Ovary (tissue), 3 donors: ENCODE measurements around the gene CTU1.

ENCODE experiments used
- POLR2A ChIP-seq: fragments of 450-650 bp; IDR thresholded peaks from one replicate; pipeline ENCODE4 v1.6.1; 2017; ENCODE audit warnings: antibody characterized with exemption, mild to moderate bottlenecking, moderate library complexity
- TF ChIP-seq, protein P1 (sequence below), 3 donors: fragments of 450-650 bp in 2 of 3; fragments of 200-600 bp in 1 of 3; IDR thresholded peaks; one replicate each; pipeline versions ENCODE4 v1.5.1 to v1.8.0; 2016 to 2022; ENCODE audit warnings: antibody characterized with exemption in 3 of 3, mild to moderate bottlenecking in 1 of 3
- donor health status: DM: no; HTN: no; CAD: no.

DNA sequence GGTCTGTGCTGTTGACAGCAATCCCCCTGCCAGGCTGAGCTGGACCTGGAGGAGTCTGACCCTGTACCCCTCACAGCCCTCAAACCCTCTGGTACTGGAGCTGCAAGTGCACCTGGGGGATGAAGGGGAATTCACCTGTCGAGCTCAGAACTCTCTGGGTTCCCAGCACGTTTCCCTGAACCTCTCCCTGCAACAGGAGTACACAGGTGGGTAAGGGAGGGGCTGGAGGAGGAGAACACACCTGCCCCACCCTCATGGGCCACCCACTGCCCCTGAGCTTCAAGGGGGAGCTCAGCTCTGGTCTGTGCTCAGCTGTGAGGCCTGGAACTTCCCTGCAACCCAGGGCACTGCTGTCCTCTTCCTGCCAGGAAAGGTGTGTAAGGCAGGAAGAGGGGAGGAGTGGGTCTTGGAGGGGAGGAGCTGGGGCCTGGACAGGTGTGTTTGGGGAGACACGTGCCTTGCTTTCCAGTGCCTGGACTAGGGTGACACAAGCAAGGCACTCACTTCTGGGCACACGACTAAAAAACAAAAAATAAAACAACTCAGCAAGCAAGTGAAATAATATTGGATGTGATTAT, 37.8 kb upstream of the CTU1 start:
- TF ChIP-seq, protein P1, sequence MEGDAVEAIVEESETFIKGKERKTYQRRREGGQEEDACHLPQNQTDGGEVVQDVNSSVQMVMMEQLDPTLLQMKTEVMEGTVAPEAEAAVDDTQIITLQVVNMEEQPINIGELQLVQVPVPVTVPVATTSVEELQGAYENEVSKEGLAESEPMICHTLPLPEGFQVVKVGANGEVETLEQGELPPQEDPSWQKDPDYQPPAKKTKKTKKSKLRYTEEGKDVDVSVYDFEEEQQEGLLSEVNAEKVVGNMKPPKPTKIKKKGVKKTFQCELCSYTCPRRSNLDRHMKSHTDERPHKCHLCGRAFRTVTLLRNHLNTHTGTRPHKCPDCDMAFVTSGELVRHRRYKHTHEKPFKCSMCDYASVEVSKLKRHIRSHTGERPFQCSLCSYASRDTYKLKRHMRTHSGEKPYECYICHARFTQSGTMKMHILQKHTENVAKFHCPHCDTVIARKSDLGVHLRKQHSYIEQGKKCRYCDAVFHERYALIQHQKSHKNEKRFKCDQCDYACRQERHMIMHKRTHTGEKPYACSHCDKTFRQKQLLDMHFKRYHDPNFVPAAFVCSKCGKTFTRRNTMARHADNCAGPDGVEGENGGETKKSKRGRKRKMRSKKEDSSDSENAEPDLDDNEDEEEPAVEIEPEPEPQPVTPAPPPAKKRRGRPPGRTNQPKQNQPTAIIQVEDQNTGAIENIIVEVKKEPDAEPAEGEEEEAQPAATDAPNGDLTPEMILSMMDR (IDR thresholded peaks at IDR 0.05), result no peak
- no peak for TF ChIP-seq POLR2A
